ENCODE results near the gene TCF23.

The TCF23 gene

DNA sequence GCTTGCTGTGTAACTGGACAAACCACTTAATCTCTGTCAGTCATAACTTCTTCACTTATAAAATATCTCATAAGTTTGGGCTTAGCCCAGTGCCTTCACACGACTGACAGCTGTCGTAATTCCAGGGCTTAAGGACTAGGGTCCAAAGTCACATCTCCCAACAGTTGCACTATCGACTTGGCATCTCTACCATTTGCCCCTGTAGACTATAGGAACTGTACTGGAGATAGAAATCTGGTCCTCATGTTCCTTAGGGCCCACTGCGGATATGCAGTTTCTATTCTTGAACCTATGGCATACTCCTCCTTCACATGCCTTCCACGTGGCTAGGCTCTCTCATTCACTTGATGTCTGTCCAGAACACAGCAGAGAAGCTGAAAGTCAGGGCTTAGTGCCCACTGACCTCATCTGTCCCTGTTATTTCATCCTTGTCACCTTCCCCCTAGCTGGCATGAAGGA is 22.5 kb upstream of the TCF23 start:
- in situ Hi-C loops (cut with HindIII; ENCODE audit: low pct_ligation_motif_present, low sequenced_read_pairs) = no loop called here
- no peak for DNase-seq
- Histone ChIP-seq H3K4me3 (ENCODE audit: low read depth, low read length) (no peak overlapping the region), H3K27me3 (replicated peaks) (no peaks in the 10 kb centered on the region), H3K27ac (no peak overlapping the region), H3K36me3 (replicated peaks) (peaks cover 12% of the 10 kb centered on the region)
- TF ChIP-seq, protein P1, sequence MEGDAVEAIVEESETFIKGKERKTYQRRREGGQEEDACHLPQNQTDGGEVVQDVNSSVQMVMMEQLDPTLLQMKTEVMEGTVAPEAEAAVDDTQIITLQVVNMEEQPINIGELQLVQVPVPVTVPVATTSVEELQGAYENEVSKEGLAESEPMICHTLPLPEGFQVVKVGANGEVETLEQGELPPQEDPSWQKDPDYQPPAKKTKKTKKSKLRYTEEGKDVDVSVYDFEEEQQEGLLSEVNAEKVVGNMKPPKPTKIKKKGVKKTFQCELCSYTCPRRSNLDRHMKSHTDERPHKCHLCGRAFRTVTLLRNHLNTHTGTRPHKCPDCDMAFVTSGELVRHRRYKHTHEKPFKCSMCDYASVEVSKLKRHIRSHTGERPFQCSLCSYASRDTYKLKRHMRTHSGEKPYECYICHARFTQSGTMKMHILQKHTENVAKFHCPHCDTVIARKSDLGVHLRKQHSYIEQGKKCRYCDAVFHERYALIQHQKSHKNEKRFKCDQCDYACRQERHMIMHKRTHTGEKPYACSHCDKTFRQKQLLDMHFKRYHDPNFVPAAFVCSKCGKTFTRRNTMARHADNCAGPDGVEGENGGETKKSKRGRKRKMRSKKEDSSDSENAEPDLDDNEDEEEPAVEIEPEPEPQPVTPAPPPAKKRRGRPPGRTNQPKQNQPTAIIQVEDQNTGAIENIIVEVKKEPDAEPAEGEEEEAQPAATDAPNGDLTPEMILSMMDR (IDR thresholded peaks at IDR 0.05; ENCODE audit: low read depth, low read length, missing control alignments) = no peak

- peaks cover 18% of the 10 kb centered on the region for H3K36me3 ChIP-seq (replicated peaks)
- H3K27ac ChIP-seq = no peak overlapping the region
- no peak overlapping the region for H3K4me3 ChIP-seq (ENCODE audit: low read depth, low read length)
- no peak for DNase-seq
- in situ Hi-C loops (cut with HindIII; ENCODE audit: low pct_ligation_motif_present, low sequenced_read_pairs) = no loop called here
- no peaks in the 10 kb centered on the region for H3K27me3 ChIP-seq (replicated peaks)
- TF ChIP-seq, protein P1 (IDR thresholded peaks at IDR 0.05; ENCODE audit: low read depth, low read length, missing control alignments) = no peak
These were observed 20.7 kb upstream of the TCF23 start for GRCh38 chr2:27127883-27128667.

- no peaks in the 10 kb centered on the region for H3K27me3 ChIP-seq (replicated peaks)
- H3K27ac ChIP-seq = no peak overlapping the region
- in situ Hi-C loops (cut with HindIII; ENCODE audit: low pct_ligation_motif_present, low sequenced_read_pairs) = no loop called here
- TF ChIP-seq, protein P1 (IDR thresholded peaks at IDR 0.05; ENCODE audit: low read depth, low read length, missing control alignments) = no peak
- H3K36me3 ChIP-seq (replicated peaks) = peaks cover 18% of the 10 kb centered on the region
- no peak for DNase-seq
- H3K4me3 ChIP-seq (ENCODE audit: low read depth, low read length) = no peak overlapping the region
These were observed 19.9 kb upstream of the TCF23 start for GRCh38 chr2:27128668-27129571.

- TF ChIP-seq, protein P1 (IDR thresholded peaks at IDR 0.05; ENCODE audit: low read depth, low read length, missing control alignments) = no peak
- Histone ChIP-seq H3K27ac (no peak overlapping the region), H3K27me3 (replicated peaks) (no peaks in the 10 kb centered on the region), H3K36me3 (replicated peaks) (peaks cover 18% of the 10 kb centered on the region), H3K4me3 (ENCODE audit: low read depth, low read length) (no peak overlapping the region)
- no peak for DNase-seq
- in situ Hi-C loops (cut with HindIII; ENCODE audit: low pct_ligation_motif_present, low sequenced_read_pairs) = no loop called here
These were observed 18.4 kb upstream of the TCF23 start for GRCh38 chr2:27130396-27130795.

DNA sequence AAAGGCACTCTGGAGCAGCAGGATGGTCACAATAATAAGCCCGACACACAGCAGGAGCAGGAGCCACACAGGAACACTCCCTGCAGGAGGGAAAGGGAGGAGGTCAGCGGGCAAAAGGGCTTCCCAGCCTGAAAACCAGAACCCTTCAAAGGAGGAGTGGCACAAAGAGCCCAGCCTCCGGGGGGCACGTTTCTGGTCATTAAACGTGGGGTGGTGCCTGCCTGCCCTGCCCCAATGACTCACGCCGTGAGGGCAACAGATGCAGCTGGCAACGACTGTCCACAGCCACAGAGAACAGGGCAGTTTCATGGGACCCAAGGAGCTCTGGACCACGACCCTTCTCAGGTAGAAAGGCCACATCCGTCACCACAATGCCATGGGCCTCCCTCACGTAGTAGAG is 17.4 kb upstream of the TCF23 start:
- DNase-seq = no peak
- Histone ChIP-seq H3K36me3 (replicated peaks) (peaks cover 18% of the 10 kb centered on the region), H3K4me3 (ENCODE audit: low read depth, low read length) (no peak overlapping the region), H3K27me3 (replicated peaks) (no peaks in the 10 kb centered on the region), H3K27ac (no peak overlapping the region)
- in situ Hi-C loops (cut with HindIII; ENCODE audit: low pct_ligation_motif_present, low sequenced_read_pairs) = no loop called here
- TF ChIP-seq, protein P1 (IDR thresholded peaks at IDR 0.05; ENCODE audit: low read depth, low read length, missing control alignments) = no peak

Measured in brain microvascular endothelial cell (primary cell).